ENCODE results near the gene GARIN5B. TPM values are rescaled to one million over a fixed set of nuclear protein-coding genes. Genes with fewer than 3 reads are reported as not detected.

GARIN5B gene
- total RNA-seq, 1 experiment from 2014 or later: not detected

- Mint-ChIP-seq H3K27ac (peak overlapping the region; percentile 92), H3K4me3 (peak overlapping the region; percentile 88), H3K27me3 (ENCODE audit: low read depth) (peaks cover 36% of the 10 kb centered on the region), H3K4me1 (peaks cover 31% of the 10 kb centered on the region), H3K36me3 (peaks cover 45% of the 10 kb centered on the region), H3K9me3 (peaks cover 22% of the 10 kb centered on the region)
- ChIA-PET CTCF (interaction anchor here (1.0 to 2.5 kb wide), 4 partner anchors 10 to 247 kb away, joined by 3 to 11 read pairs (median 4); no protein-coding TSS in a partner anchor), POLR2A (interaction anchor here (0.6 to 2.3 kb wide), 13 partner anchors 12 to 251 kb away, joined by 3 to 8 read pairs (median 4); partner anchors contain the start of genes FIZ1, KMT5C and TMEM238)
- DNase-seq (ENCODE audit: low spot score) (peak; percentile 96), ATAC-seq (peak; percentile 97)
- TF ChIP-seq, protein P1, sequence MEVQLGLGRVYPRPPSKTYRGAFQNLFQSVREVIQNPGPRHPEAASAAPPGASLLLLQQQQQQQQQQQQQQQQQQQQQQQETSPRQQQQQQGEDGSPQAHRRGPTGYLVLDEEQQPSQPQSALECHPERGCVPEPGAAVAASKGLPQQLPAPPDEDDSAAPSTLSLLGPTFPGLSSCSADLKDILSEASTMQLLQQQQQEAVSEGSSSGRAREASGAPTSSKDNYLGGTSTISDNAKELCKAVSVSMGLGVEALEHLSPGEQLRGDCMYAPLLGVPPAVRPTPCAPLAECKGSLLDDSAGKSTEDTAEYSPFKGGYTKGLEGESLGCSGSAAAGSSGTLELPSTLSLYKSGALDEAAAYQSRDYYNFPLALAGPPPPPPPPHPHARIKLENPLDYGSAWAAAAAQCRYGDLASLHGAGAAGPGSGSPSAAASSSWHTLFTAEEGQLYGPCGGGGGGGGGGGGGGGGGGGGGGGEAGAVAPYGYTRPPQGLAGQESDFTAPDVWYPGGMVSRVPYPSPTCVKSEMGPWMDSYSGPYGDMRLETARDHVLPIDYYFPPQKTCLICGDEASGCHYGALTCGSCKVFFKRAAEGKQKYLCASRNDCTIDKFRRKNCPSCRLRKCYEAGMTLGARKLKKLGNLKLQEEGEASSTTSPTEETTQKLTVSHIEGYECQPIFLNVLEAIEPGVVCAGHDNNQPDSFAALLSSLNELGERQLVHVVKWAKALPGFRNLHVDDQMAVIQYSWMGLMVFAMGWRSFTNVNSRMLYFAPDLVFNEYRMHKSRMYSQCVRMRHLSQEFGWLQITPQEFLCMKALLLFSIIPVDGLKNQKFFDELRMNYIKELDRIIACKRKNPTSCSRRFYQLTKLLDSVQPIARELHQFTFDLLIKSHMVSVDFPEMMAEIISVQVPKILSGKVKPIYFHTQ (CRISPR knock-in tag; IDR thresholded peaks at IDR 0.05): no peak
- TF ChIP-seq, protein P2, sequence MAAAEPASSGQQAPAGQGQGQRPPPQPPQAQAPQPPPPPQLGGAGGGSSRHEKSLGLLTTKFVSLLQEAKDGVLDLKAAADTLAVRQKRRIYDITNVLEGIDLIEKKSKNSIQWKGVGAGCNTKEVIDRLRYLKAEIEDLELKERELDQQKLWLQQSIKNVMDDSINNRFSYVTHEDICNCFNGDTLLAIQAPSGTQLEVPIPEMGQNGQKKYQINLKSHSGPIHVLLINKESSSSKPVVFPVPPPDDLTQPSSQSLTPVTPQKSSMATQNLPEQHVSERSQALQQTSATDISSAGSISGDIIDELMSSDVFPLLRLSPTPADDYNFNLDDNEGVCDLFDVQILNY (CRISPR knock-in tag; IDR thresholded peaks at IDR 0.05): peak; percentile 86; the same call in 1 of the 2 replicates
- TF ChIP-seq OVOL2 (CRISPR knock-in tag; IDR thresholded peaks at IDR 0.05; ENCODE audit: borderline replicate concordance): no peak
- TF ChIP-seq RELA (CRISPR knock-in tag; IDR thresholded peaks at IDR 0.05; ENCODE audit: borderline replicate concordance): peak; percentile 49; the same call in 1 of the 2 replicates
- no peak for TF ChIP-seq JAZF1 (CRISPR knock-in tag; IDR thresholded peaks at IDR 0.05)
- no peak for TF ChIP-seq SMAD3 (CRISPR knock-in tag; IDR thresholded peaks at IDR 0.05; ENCODE audit: borderline replicate concordance)
- TF ChIP-seq SP1 (CRISPR knock-in tag; conservative IDR thresholded peaks at IDR 0.05): peak; percentile 90
- TF ChIP-seq CREM (CRISPR knock-in tag; IDR thresholded peaks at IDR 0.05): peak; percentile 86
- TF ChIP-seq, protein P3, sequence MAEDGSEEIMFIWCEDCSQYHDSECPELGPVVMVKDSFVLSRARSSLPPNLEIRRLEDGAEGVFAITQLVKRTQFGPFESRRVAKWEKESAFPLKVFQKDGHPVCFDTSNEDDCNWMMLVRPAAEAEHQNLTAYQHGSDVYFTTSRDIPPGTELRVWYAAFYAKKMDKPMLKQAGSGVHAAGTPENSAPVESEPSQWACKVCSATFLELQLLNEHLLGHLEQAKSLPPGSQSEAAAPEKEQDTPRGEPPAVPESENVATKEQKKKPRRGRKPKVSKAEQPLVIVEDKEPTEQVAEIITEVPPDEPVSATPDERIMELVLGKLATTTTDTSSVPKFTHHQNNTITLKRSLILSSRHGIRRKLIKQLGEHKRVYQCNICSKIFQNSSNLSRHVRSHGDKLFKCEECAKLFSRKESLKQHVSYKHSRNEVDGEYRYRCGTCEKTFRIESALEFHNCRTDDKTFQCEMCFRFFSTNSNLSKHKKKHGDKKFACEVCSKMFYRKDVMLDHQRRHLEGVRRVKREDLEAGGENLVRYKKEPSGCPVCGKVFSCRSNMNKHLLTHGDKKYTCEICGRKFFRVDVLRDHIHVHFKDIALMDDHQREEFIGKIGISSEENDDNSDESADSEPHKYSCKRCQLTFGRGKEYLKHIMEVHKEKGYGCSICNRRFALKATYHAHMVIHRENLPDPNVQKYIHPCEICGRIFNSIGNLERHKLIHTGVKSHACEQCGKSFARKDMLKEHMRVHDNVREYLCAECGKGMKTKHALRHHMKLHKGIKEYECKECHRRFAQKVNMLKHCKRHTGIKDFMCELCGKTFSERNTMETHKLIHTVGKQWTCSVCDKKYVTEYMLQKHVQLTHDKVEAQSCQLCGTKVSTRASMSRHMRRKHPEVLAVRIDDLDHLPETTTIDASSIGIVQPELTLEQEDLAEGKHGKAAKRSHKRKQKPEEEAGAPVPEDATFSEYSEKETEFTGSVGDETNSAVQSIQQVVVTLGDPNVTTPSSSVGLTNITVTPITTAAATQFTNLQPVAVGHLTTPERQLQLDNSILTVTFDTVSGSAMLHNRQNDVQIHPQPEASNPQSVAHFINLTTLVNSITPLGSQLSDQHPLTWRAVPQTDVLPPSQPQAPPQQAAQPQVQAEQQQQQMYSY (CRISPR knock-in tag; IDR thresholded peaks at IDR 0.05): no peak
- TF ChIP-seq, protein P4, sequence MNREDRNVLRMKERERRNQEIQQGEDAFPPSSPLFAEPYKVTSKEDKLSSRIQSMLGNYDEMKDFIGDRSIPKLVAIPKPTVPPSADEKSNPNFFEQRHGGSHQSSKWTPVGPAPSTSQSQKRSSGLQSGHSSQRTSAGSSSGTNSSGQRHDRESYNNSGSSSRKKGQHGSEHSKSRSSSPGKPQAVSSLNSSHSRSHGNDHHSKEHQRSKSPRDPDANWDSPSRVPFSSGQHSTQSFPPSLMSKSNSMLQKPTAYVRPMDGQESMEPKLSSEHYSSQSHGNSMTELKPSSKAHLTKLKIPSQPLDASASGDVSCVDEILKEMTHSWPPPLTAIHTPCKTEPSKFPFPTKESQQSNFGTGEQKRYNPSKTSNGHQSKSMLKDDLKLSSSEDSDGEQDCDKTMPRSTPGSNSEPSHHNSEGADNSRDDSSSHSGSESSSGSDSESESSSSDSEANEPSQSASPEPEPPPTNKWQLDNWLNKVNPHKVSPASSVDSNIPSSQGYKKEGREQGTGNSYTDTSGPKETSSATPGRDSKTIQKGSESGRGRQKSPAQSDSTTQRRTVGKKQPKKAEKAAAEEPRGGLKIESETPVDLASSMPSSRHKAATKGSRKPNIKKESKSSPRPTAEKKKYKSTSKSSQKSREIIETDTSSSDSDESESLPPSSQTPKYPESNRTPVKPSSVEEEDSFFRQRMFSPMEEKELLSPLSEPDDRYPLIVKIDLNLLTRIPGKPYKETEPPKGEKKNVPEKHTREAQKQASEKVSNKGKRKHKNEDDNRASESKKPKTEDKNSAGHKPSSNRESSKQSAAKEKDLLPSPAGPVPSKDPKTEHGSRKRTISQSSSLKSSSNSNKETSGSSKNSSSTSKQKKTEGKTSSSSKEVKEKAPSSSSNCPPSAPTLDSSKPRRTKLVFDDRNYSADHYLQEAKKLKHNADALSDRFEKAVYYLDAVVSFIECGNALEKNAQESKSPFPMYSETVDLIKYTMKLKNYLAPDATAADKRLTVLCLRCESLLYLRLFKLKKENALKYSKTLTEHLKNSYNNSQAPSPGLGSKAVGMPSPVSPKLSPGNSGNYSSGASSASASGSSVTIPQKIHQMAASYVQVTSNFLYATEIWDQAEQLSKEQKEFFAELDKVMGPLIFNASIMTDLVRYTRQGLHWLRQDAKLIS (CRISPR knock-in tag; IDR thresholded peaks at IDR 0.05; ENCODE audit: borderline replicate concordance): no peak
- TF ChIP-seq ZNF416 (CRISPR knock-in tag; IDR thresholded peaks at IDR 0.05): no peak
- TF ChIP-seq, protein P5, sequence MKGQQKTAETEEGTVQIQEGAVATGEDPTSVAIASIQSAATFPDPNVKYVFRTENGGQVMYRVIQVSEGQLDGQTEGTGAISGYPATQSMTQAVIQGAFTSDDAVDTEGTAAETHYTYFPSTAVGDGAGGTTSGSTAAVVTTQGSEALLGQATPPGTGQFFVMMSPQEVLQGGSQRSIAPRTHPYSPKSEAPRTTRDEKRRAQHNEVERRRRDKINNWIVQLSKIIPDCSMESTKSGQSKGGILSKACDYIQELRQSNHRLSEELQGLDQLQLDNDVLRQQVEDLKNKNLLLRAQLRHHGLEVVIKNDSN (CRISPR knock-in tag; IDR thresholded peaks at IDR 0.05): peak; percentile 92
- TF ChIP-seq ELF4 (CRISPR knock-in tag; IDR thresholded peaks at IDR 0.05; ENCODE audit: low read depth): peak; percentile 89
- no peak; the same call in 1 of the 2 replicates for TF ChIP-seq KAT7 (CRISPR knock-in tag; IDR thresholded peaks at IDR 0.05; ENCODE audit: borderline replicate concordance)
- no peak for TF ChIP-seq ZMAT4 (CRISPR knock-in tag; IDR thresholded peaks at IDR 0.05)
- TF ChIP-seq, protein P6, sequence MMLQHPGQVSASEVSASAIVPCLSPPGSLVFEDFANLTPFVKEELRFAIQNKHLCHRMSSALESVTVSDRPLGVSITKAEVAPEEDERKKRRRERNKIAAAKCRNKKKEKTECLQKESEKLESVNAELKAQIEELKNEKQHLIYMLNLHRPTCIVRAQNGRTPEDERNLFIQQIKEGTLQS (CRISPR knock-in tag; conservative IDR thresholded peaks at IDR 0.05): no peak
- TF ChIP-seq HMGA2 (CRISPR knock-in tag; IDR thresholded peaks at IDR 0.05): no peak
- TF ChIP-seq, protein P7, sequence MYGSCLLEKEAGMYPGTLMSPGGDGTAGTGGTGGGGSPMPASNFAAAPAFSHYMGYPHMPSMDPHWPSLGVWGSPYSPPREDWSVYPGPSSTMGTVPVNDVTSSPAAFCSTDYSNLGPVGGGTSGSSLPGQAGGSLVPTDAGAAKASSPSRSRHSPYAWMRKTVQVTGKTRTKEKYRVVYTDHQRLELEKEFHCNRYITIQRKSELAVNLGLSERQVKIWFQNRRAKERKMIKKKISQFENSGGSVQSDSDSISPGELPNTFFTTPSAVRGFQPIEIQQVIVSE (CRISPR knock-in tag; IDR thresholded peaks at IDR 0.05; ENCODE audit: borderline replicate concordance): no peak
- TF ChIP-seq, protein P8, sequence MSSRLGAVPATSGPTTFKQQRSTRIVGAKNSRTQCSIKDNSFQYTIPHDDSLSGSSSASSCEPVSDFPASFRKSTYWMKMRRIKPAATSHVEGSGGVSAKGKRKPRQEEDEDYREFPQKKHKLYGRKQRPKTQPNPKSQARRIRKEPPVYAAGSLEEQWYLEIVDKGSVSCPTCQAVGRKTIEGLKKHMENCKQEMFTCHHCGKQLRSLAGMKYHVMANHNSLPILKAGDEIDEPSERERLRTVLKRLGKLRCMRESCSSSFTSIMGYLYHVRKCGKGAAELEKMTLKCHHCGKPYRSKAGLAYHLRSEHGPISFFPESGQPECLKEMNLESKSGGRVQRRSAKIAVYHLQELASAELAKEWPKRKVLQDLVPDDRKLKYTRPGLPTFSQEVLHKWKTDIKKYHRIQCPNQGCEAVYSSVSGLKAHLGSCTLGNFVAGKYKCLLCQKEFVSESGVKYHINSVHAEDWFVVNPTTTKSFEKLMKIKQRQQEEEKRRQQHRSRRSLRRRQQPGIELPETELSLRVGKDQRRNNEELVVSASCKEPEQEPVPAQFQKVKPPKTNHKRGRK (CRISPR knock-in tag; IDR thresholded peaks at IDR 0.05; ENCODE audit: borderline replicate concordance): no peak
- TF ChIP-seq ZNF396 (CRISPR knock-in tag; IDR thresholded peaks at IDR 0.05; ENCODE audit: borderline replicate concordance): no peak
Observed at GRCh38 chr19:55407800-55408532, 44.9 kb upstream of the GARIN5B start.

Measured in WTC11 (cell line).